ENCODE measurements around the gene BBS9.

The BBS9 gene

DNA sequence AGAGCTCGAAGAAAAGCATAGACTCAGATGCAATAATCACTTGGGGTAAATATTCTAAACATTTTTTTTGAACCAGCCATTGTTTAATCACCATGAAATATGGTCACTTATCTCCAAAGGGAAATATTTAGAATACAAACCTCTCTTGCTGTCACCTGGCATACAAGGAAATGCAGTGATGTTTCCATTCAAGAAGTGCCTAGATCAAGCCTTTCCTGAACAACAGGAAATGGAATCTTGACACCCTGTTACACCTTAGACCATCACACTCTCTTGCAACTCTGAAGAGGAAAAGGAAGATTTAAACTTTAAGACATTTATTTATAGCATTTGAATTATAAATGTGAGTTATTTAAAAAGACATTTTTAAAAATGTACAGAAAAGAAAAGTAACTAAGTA lies 512.9 kb downstream of the BBS9 start:
- no peaks in the 10 kb centered on the region for H3K36me3 ChIP-seq (ENCODE audit: insufficient read depth, low read length)
- H3F3A ChIP-seq (ENCODE audit: low read depth): no peaks in the 10 kb centered on the region
- H3K27me3 ChIP-seq (ENCODE audit: insufficient read depth, low read length, poor library complexity, severe bottlenecking): no peaks in the 10 kb centered on the region
- no peaks in the 10 kb centered on the region for H4K20me1 ChIP-seq (ENCODE audit: insufficient read depth, low read length, poor library complexity, severe bottlenecking)
- H3K79me2 ChIP-seq (ENCODE audit: insufficient read depth, low read length): no peaks in the 10 kb centered on the region
- TF ChIP-seq, protein P1, sequence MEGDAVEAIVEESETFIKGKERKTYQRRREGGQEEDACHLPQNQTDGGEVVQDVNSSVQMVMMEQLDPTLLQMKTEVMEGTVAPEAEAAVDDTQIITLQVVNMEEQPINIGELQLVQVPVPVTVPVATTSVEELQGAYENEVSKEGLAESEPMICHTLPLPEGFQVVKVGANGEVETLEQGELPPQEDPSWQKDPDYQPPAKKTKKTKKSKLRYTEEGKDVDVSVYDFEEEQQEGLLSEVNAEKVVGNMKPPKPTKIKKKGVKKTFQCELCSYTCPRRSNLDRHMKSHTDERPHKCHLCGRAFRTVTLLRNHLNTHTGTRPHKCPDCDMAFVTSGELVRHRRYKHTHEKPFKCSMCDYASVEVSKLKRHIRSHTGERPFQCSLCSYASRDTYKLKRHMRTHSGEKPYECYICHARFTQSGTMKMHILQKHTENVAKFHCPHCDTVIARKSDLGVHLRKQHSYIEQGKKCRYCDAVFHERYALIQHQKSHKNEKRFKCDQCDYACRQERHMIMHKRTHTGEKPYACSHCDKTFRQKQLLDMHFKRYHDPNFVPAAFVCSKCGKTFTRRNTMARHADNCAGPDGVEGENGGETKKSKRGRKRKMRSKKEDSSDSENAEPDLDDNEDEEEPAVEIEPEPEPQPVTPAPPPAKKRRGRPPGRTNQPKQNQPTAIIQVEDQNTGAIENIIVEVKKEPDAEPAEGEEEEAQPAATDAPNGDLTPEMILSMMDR (conservative IDR thresholded peaks at IDR 0.05; ENCODE audit: low read length): no peak
- no peak for TF ChIP-seq EZH2phosphoT487 (IDR thresholded peaks at IDR 0.05; ENCODE audit: borderline replicate concordance)
- no peak overlapping the region for H3K4me3 ChIP-seq (ENCODE audit: low read length, poor library complexity, severe bottlenecking)
- no peaks in the 10 kb centered on the region for H3K4me1 ChIP-seq (ENCODE audit: insufficient read depth, low read length, poor library complexity, severe bottlenecking)
- no peak overlapping the region for H3K9ac ChIP-seq (ENCODE audit: low read depth, low read length, poor library complexity, severe bottlenecking)
- no peak overlapping the region for H2AFZ ChIP-seq (ENCODE audit: low read length)
- no peaks in the 10 kb centered on the region for H3K9me2 ChIP-seq (replicated peaks; ENCODE audit: low read depth, low read length)
- H3K4me2 ChIP-seq (ENCODE audit: low read depth, low read length, poor library complexity, severe bottlenecking): no peak overlapping the region
- H3K9me3 ChIP-seq (ENCODE audit: insufficient read depth, low read depth, low read length): no peaks in the 10 kb centered on the region

DNA sequence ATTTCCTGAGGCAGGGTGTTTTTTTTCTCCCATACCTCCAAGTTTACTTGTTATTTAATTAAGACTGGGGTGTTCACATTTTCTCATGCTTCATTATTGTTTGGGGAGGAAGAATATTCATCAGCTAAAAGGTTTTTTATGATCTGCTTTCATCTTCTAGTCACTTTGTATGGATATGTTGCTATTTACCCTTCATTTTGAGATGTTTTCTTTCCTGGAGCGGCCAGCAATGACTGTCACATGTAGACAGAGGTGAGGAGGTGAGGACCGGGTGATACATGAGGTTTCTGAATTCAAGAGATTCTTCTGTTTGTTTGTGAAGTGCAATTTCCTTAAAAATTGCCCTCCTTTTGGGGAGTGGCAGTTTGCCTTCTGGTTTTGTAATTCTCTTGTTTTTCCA lies 514.2 kb downstream of the BBS9 start:
- no peak for TF ChIP-seq EZH2phosphoT487 (IDR thresholded peaks at IDR 0.05; ENCODE audit: borderline replicate concordance)
- no peaks in the 10 kb centered on the region for H3K9me2 ChIP-seq (replicated peaks; ENCODE audit: low read depth, low read length)
- H2AFZ ChIP-seq (ENCODE audit: low read length): no peak overlapping the region
- H3F3A ChIP-seq (ENCODE audit: low read depth): no peaks in the 10 kb centered on the region
- no peak overlapping the region for H3K4me3 ChIP-seq (ENCODE audit: low read length, poor library complexity, severe bottlenecking)
- H3K4me1 ChIP-seq (ENCODE audit: insufficient read depth, low read length, poor library complexity, severe bottlenecking): no peaks in the 10 kb centered on the region
- no peaks in the 10 kb centered on the region for H4K20me1 ChIP-seq (ENCODE audit: insufficient read depth, low read length, poor library complexity, severe bottlenecking)
- no peaks in the 10 kb centered on the region for H3K27me3 ChIP-seq (ENCODE audit: insufficient read depth, low read length, poor library complexity, severe bottlenecking)
- no peak overlapping the region for H3K4me2 ChIP-seq (ENCODE audit: low read depth, low read length, poor library complexity, severe bottlenecking)
- H3K9me3 ChIP-seq (ENCODE audit: insufficient read depth, low read depth, low read length): no peaks in the 10 kb centered on the region
- H3K36me3 ChIP-seq (ENCODE audit: insufficient read depth, low read length): no peaks in the 10 kb centered on the region
- H3K9ac ChIP-seq (ENCODE audit: low read depth, low read length, poor library complexity, severe bottlenecking): no peak overlapping the region
- H3K79me2 ChIP-seq (ENCODE audit: insufficient read depth, low read length): no peaks in the 10 kb centered on the region

- Histone ChIP-seq H3K9me2 (replicated peaks; ENCODE audit: low read depth, low read length) (no peaks in the 10 kb centered on the region), H3K4me3 (ENCODE audit: low read length, poor library complexity, severe bottlenecking) (no peak overlapping the region), H3K4me1 (ENCODE audit: insufficient read depth, low read length, poor library complexity, severe bottlenecking) (peaks cover under 1% of the 10 kb centered on the region), H3F3A (ENCODE audit: low read depth) (no peaks in the 10 kb centered on the region), H3K27me3 (ENCODE audit: insufficient read depth, low read length, poor library complexity, severe bottlenecking) (no peaks in the 10 kb centered on the region), H3K4me2 (ENCODE audit: low read depth, low read length, poor library complexity, severe bottlenecking) (no peak overlapping the region), H4K20me1 (ENCODE audit: insufficient read depth, low read length, poor library complexity, severe bottlenecking) (no peaks in the 10 kb centered on the region), H2AFZ (ENCODE audit: low read length) (no peak overlapping the region), H3K9me3 (ENCODE audit: insufficient read depth, low read depth, low read length) (no peaks in the 10 kb centered on the region), H3K36me3 (ENCODE audit: insufficient read depth, low read length) (no peaks in the 10 kb centered on the region), H3K79me2 (ENCODE audit: insufficient read depth, low read length) (no peaks in the 10 kb centered on the region), H3K9ac (ENCODE audit: low read depth, low read length, poor library complexity, severe bottlenecking) (no peak overlapping the region)
- no peak for TF ChIP-seq EZH2phosphoT487 (IDR thresholded peaks at IDR 0.05; ENCODE audit: borderline replicate concordance)
- TF ChIP-seq, protein P1 (conservative IDR thresholded peaks at IDR 0.05; ENCODE audit: low read length): no peak
Measured at GRCh38 chr7:33644489-33644888, 515.1 kb downstream of the BBS9 start.

- H3K9me2 ChIP-seq (replicated peaks; ENCODE audit: low read depth, low read length): no peaks in the 10 kb centered on the region
- H3K36me3 ChIP-seq (ENCODE audit: insufficient read depth, low read length): no peaks in the 10 kb centered on the region
- no peaks in the 10 kb centered on the region for H3F3A ChIP-seq (ENCODE audit: low read depth)
- H4K20me1 ChIP-seq (ENCODE audit: insufficient read depth, low read length, poor library complexity, severe bottlenecking): no peaks in the 10 kb centered on the region
- no peaks in the 10 kb centered on the region for H3K9me3 ChIP-seq (ENCODE audit: insufficient read depth, low read depth, low read length)
- TF ChIP-seq, protein P1 (conservative IDR thresholded peaks at IDR 0.05; ENCODE audit: low read length): no peak
- TF ChIP-seq EZH2phosphoT487 (IDR thresholded peaks at IDR 0.05; ENCODE audit: borderline replicate concordance): no peak
- peaks cover 6% of the 10 kb centered on the region for H3K4me1 ChIP-seq (ENCODE audit: insufficient read depth, low read length, poor library complexity, severe bottlenecking)
- no peaks in the 10 kb centered on the region for H3K27me3 ChIP-seq (ENCODE audit: insufficient read depth, low read length, poor library complexity, severe bottlenecking)
- H3K79me2 ChIP-seq (ENCODE audit: insufficient read depth, low read length): no peaks in the 10 kb centered on the region
- H3K4me3 ChIP-seq (ENCODE audit: low read length, poor library complexity, severe bottlenecking): no peak overlapping the region
- H3K9ac ChIP-seq (ENCODE audit: low read depth, low read length, poor library complexity, severe bottlenecking): no peak overlapping the region
- H3K4me2 ChIP-seq (ENCODE audit: low read depth, low read length, poor library complexity, severe bottlenecking): no peak overlapping the region
- no peak overlapping the region for H2AFZ ChIP-seq (ENCODE audit: low read length)
Measured at GRCh38 chr7:33645104-33645503, 515.7 kb downstream of the BBS9 start.

Measured in Loucy (cell line).